ENCODE measurements around the gene CAGE1.
A peak's percentile ranks its signal among the peaks of the same experiment; 100 is the strongest.
"Not testable (repeated sequence)": the region's sequence is repeated elsewhere in the genome, so short reads cannot be mapped to it uniquely, and the experiment has no call there.

The CAGE1 gene

GRCh38 chr6:7406743-7407142 is 17.2 kb upstream of the CAGE1 start:
- DNase-seq: no peak

- DNase-seq: no peak
These were observed 15.0 kb upstream of the CAGE1 start for GRCh38 chr6:7404546-7404945.

- no peak for DNase-seq
These were observed 13.2 kb upstream of the CAGE1 start for GRCh38 chr6:7402716-7403115.

- no peak for DNase-seq
These were observed 11.5 kb upstream of the CAGE1 start for GRCh38 chr6:7401075-7401474.

GRCh38 chr6:7392402-7392801 is 2.9 kb upstream of the CAGE1 start:
- no peak for DNase-seq

- no peak for DNase-seq
These were observed 1.6 kb upstream of the CAGE1 start for GRCh38 chr6:7391151-7391550.

- peak; percentile 17 for DNase-seq
These were observed 810 bp upstream of the CAGE1 start for GRCh38 chr6:7390226-7390878.

GRCh38 chr6:7389162-7389450 is 436 bp downstream of the CAGE1 start:
- DNase-seq: peak; percentile 86

- no peak for DNase-seq
These were observed 8.4 kb downstream of the CAGE1 start for GRCh38 chr6:7381092-7381491.

GRCh38 chr6:7378740-7379139 is 10.8 kb downstream of the CAGE1 start:
- DNase-seq: no peak

- no peak for DNase-seq
These were observed 11.6 kb downstream of the CAGE1 start for GRCh38 chr6:7377961-7378360.

GRCh38 chr6:7373739-7374138 is 15.8 kb downstream of the CAGE1 start:
- no peak for DNase-seq

- no peak for DNase-seq
These were observed 22.1 kb downstream of the CAGE1 start for GRCh38 chr6:7367408-7367807.

- DNase-seq: not testable (repeated sequence)
These were observed 37.6 kb downstream of the CAGE1 start for GRCh38 chr6:7351916-7352315.

GRCh38 chr6:7350591-7350990 is 39.0 kb downstream of the CAGE1 start:
- not testable (repeated sequence) for DNase-seq

- DNase-seq: peak; percentile 91
These were observed 42.0 kb downstream of the CAGE1 start for GRCh38 chr6:7347551-7347997.

GRCh38 chr6:7344773-7345450 is 44.6 kb downstream of the CAGE1 start:
- DNase-seq: not testable (repeated sequence)

- DNase-seq: no peak
These were observed 45.7 kb downstream of the CAGE1 start for GRCh38 chr6:7343546-7344475.

- DNase-seq: no peak
These were observed 47.4 kb downstream of the CAGE1 start for GRCh38 chr6:7341989-7342742.

- DNase-seq: no peak
These were observed 48.3 kb downstream of the CAGE1 start for GRCh38 chr6:7341271-7341670.

- peak; percentile 21 for DNase-seq
These were observed 50.4 kb downstream of the CAGE1 start for GRCh38 chr6:7339007-7339732.

- no peak for DNase-seq
These were observed 51.5 kb downstream of the CAGE1 start for GRCh38 chr6:7338031-7338430.

Data from NCI-H146 (cell line).